ENCODE data around the gene NCAPG2.
"Not testable (repeated sequence)": the region's sequence is repeated elsewhere in the genome, so short reads cannot be mapped to it uniquely, and the experiment has no call there.

The NCAPG2 gene

DNA sequence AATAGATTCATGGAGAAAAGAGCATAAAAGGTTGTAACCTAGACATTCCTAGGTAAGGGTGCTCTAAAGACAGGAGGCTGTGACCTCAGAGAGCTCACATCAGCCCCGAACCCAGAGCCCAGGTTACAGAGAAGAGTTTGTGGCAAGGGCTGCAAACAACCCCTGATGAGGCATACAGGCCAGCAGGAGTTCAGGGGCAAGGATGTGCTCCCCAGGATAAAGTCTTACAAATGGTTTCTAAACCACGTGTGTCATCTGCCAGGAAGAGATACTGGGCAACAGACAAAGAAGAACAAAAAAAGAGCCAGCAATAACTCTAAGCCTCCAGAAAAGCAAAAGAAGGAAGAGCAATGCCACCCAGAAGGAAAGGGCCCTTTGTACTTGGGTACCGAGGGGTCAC lies 27.7 kb downstream of the NCAPG2 start:
- H3K9me3 ChIP-seq (ENCODE audit: control insufficient read depth, insufficient read depth, low read length), result no peaks in the 10 kb centered on the region
- H3K27ac ChIP-seq (ENCODE audit: low read length), result no peak overlapping the region
- peaks cover 35% of the 10 kb centered on the region for H3K36me3 ChIP-seq (ENCODE audit: control insufficient read depth, insufficient read depth, low read length)
- no peaks in the 10 kb centered on the region for H3K4me1 ChIP-seq (ENCODE audit: control insufficient read depth, insufficient read depth, low read length)
- no peak for DNase-seq (ENCODE audit: low read depth, low spot score)
- no peaks in the 10 kb centered on the region; the same call in 1 of the 2 replicates for H3K27me3 ChIP-seq (ENCODE audit: control insufficient read depth, insufficient read depth, low read length)
- no CpG with 5 or more reads among the region's 3 CpGs for WGBS (ENCODE audit: insufficient coverage, insufficient read length)
- no peak overlapping the region for H3K4me3 ChIP-seq (ENCODE audit: low read length)

DNA sequence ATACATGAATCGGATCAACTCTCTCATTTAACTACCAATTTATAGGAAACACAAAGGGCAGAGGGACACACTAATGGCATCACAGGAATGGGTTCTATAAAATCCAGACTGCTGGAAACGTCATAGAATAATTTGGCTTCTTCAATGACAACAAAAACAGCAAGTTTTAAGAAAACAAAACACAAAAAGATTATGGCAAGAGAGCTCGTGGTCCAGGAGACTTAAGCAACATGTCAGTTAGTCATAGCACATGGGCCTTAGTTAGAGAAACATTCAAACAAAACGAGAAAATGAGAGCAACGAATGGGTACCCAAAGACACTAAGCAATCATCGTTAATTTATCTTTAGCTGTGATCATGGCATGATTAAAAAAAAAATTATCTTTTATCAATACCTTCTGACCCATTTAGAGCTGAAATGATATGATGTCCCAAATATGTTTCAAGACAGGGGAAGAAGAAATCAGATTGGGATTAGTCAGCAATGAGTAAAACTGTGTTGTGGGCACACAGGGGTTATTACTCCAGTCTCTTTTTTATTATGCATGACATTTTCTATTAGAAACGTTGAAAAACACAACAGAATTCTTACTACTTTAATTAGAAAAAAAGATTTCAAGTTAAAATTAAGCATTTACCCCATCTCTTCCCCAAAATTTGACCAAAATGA lies 28.3 kb downstream of the NCAPG2 start:
- H3K4me3 ChIP-seq (ENCODE audit: low read length), result no peak overlapping the region
- no peaks in the 10 kb centered on the region; the same call in 1 of the 2 replicates for H3K27me3 ChIP-seq (ENCODE audit: control insufficient read depth, insufficient read depth, low read length)
- 100% methylated on average over 1 of the region's 7 CpGs for WGBS (ENCODE audit: insufficient coverage, insufficient read length)
- no peak for DNase-seq (ENCODE audit: low read depth, low spot score)
- no peaks in the 10 kb centered on the region for H3K9me3 ChIP-seq (ENCODE audit: control insufficient read depth, insufficient read depth, low read length)
- H3K27ac ChIP-seq (ENCODE audit: low read length), result no peak overlapping the region
- H3K4me1 ChIP-seq (ENCODE audit: control insufficient read depth, insufficient read depth, low read length), result no peaks in the 10 kb centered on the region
- H3K36me3 ChIP-seq (ENCODE audit: control insufficient read depth, insufficient read depth, low read length), result peaks cover 37% of the 10 kb centered on the region

DNA sequence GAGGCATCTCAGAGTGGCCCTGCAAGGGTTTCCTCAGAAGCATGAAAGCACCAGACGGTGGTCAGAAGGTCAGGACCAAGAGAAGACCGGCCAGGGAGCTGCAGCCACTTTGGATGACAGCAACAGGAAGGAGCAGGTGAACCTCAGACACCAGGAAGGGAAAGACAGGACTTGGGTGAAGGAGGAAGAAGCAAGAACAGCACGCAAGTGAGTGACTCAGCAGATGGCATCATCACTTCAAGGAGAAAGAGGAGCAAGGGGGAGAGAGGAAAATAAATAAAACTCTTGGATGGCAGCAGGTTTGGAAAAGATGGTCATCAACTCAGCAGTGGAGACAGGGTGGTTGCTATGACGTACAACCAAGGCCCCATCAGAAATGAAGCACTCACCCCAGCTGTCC lies 31.6 kb downstream of the NCAPG2 start:
- no peak for DNase-seq (ENCODE audit: low read depth, low spot score)
- no CpG with 5 or more reads among the region's 4 CpGs for WGBS (ENCODE audit: insufficient coverage, insufficient read length)
- Histone ChIP-seq H3K4me3 (ENCODE audit: low read length) (no peak overlapping the region), H3K27ac (ENCODE audit: low read length) (no peak overlapping the region), H3K36me3 (ENCODE audit: control insufficient read depth, insufficient read depth, low read length) (peaks cover 30% of the 10 kb centered on the region), H3K27me3 (ENCODE audit: control insufficient read depth, insufficient read depth, low read length) (no peaks in the 10 kb centered on the region; the same call in 1 of the 2 replicates), H3K4me1 (ENCODE audit: control insufficient read depth, insufficient read depth, low read length) (no peaks in the 10 kb centered on the region), H3K9me3 (ENCODE audit: control insufficient read depth, insufficient read depth, low read length) (no peaks in the 10 kb centered on the region)

DNA sequence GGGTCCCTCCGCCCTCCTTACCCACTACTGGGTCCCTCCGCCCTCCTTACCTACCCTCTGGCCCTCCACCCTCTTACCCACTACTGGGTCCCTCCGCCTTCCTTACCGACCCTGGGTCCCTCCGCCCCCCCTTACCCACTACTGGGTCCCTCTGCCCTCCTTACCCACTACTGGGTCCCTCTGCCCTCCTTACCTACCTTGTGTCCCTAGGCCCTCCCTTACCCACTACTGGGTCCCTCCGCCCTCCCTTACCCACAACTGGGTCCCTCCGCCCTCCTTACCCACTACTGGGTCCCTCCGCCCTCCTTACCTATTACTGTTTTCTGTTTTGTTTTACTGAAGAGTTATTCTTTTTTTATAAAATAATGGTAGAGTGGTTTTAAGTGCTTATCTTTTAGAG lies 36.5 kb downstream of the NCAPG2 start:
- H3K27me3 ChIP-seq (ENCODE audit: control insufficient read depth, insufficient read depth, low read length); H3K9me3 ChIP-seq (ENCODE audit: control insufficient read depth, insufficient read depth, low read length); H3K4me1 ChIP-seq (ENCODE audit: control insufficient read depth, insufficient read depth, low read length); DNase-seq (ENCODE audit: low read depth, low spot score); H3K27ac ChIP-seq (ENCODE audit: low read length); H3K4me3 ChIP-seq (ENCODE audit: low read length): not testable (repeated sequence)
- WGBS (ENCODE audit: insufficient coverage, insufficient read length), result no CpG with 5 or more reads among the region's 8 CpGs
- H3K36me3 ChIP-seq (ENCODE audit: control insufficient read depth, insufficient read depth, low read length), result peaks cover 23% of the 10 kb centered on the region; the same call in 1 of the 2 replicates

DNA sequence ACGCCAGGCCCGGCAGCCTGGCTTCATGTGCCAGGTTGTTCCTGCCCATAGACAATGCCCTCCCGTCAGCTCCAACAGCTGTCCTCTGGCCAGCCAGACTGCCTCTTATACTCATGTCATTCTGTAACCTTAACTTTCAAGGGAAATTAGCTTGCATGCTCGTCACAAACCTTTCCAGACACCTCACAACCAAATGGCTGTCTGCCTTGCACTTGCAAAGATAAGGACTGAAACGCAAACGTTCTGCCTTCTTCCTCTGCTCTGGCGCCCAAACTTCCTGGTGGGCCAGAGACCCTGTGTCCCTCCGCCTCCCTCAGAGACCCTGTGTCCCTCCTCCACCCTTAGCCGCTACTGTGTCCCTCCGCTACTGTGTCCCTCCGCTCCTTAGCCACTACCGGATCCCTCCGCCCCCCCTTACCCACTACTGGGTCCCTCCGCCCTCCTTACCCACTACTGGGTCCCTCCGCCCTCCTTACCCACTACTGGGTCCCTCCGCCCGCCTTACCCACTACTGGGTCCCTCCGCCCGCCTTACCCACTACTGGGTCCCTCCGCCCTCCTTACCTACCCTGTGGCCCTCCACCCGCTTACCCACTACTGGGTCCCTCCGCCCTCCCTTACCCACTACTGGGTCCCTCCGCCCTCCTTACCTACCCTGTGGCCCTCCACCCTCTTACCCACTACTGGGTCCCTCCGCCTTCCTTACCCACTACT lies 37.5 kb downstream of the NCAPG2 start:
- H3K27ac ChIP-seq (ENCODE audit: low read length); DNase-seq (ENCODE audit: low read depth, low spot score); H3K9me3 ChIP-seq (ENCODE audit: control insufficient read depth, insufficient read depth, low read length); H3K4me1 ChIP-seq (ENCODE audit: control insufficient read depth, insufficient read depth, low read length); H3K4me3 ChIP-seq (ENCODE audit: low read length); H3K27me3 ChIP-seq (ENCODE audit: control insufficient read depth, insufficient read depth, low read length): not testable (repeated sequence)
- H3K36me3 ChIP-seq (ENCODE audit: control insufficient read depth, insufficient read depth, low read length), result peaks cover 22% of the 10 kb centered on the region
- WGBS (ENCODE audit: insufficient coverage, insufficient read length), result no CpG with 5 or more reads among the region's 24 CpGs

DNA sequence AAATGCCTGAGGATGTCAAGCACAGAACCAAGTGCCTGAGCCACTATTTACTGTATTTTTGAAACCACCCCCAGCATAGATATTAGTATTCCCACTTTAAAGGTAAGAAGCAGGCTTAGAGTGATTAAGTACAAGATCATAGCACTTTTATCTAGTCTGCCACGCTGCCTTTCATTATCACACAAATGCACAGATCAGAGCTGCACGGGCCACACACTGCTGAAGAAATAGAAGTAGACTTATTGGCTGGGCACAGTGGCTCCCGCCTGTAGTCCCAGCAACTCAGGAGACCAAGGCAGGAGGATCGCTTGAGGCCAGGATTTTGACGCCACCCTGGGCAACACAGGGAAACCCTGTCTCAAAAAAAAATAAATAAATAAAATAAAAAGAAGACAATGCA lies 38.2 kb downstream of the NCAPG2 start:
- no CpG with 5 or more reads among the region's 5 CpGs for WGBS (ENCODE audit: insufficient coverage, insufficient read length)

DNA sequence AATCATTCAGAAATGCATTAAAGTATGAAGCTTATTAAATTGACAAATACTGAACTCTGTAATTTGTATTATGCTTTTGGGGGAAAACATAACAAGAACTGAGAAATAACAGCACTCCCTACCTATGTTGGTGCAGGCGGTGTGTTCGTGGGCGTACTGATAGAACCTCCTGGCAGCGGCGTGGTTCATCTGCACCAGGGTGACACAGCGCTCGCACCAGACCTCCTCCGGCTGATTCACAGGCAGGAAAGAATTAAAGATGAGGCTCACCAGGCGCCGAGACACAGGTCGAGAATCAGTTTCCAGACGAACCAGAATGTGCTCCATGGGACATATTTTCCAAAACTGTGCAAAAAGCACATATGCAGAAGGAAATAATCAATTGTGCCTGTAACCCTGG lies 40.2 kb downstream of the NCAPG2 start:
- H3K27me3 ChIP-seq (ENCODE audit: control insufficient read depth, insufficient read depth, low read length), result no peaks in the 10 kb centered on the region
- H3K27ac ChIP-seq (ENCODE audit: low read length), result no peak overlapping the region
- no CpG with 5 or more reads among the region's 12 CpGs for WGBS (ENCODE audit: insufficient coverage, insufficient read length)
- H3K4me1 ChIP-seq (ENCODE audit: control insufficient read depth, insufficient read depth, low read length), result no peaks in the 10 kb centered on the region
- H3K36me3 ChIP-seq (ENCODE audit: control insufficient read depth, insufficient read depth, low read length), result peaks cover 17% of the 10 kb centered on the region
- H3K4me3 ChIP-seq (ENCODE audit: low read length), result no peak overlapping the region
- H3K9me3 ChIP-seq (ENCODE audit: control insufficient read depth, insufficient read depth, low read length), result no peaks in the 10 kb centered on the region
- no peak for DNase-seq (ENCODE audit: low read depth, low spot score)

More for the DNA sequence above, 38.2 kb downstream of the NCAPG2 start:
- no peak overlapping the region for H3K27ac ChIP-seq (ENCODE audit: low read length)
- H3K4me1 ChIP-seq (ENCODE audit: control insufficient read depth, insufficient read depth, low read length), result no peaks in the 10 kb centered on the region
- peaks cover 21% of the 10 kb centered on the region for H3K36me3 ChIP-seq (ENCODE audit: control insufficient read depth, insufficient read depth, low read length)
- no peak overlapping the region for H3K4me3 ChIP-seq (ENCODE audit: low read length)
- no peaks in the 10 kb centered on the region for H3K27me3 ChIP-seq (ENCODE audit: control insufficient read depth, insufficient read depth, low read length)
- no peak for DNase-seq (ENCODE audit: low read depth, low spot score)
- H3K9me3 ChIP-seq (ENCODE audit: control insufficient read depth, insufficient read depth, low read length), result no peaks in the 10 kb centered on the region

DNA sequence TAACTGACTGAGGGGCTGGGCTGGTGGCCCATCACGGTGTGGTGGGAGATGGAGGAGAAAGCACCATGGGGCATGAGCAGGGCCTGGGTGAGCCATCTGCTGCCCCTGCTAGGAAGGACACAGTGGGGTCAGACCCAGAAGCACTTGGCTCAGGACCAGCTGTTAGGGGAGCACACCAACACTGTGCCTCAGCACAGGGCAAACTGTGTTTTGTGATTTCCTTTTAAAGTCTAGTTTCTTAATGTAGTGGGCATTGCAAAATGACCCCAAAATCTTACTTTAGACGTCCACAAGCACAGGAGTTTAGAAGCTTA lies 41.2 kb downstream of the NCAPG2 start:
- no CpG with 5 or more reads among the region's 2 CpGs for WGBS (ENCODE audit: insufficient coverage, insufficient read length)
- Histone ChIP-seq H3K4me1 (ENCODE audit: control insufficient read depth, insufficient read depth, low read length) (no peaks in the 10 kb centered on the region), H3K9me3 (ENCODE audit: control insufficient read depth, insufficient read depth, low read length) (no peaks in the 10 kb centered on the region), H3K27me3 (ENCODE audit: control insufficient read depth, insufficient read depth, low read length) (no peaks in the 10 kb centered on the region), H3K36me3 (ENCODE audit: control insufficient read depth, insufficient read depth, low read length) (peaks cover 17% of the 10 kb centered on the region), H3K27ac (ENCODE audit: low read length) (no peak overlapping the region), H3K4me3 (ENCODE audit: low read length) (no peak overlapping the region)
- no peak for DNase-seq (ENCODE audit: low read depth, low spot score)

DNA sequence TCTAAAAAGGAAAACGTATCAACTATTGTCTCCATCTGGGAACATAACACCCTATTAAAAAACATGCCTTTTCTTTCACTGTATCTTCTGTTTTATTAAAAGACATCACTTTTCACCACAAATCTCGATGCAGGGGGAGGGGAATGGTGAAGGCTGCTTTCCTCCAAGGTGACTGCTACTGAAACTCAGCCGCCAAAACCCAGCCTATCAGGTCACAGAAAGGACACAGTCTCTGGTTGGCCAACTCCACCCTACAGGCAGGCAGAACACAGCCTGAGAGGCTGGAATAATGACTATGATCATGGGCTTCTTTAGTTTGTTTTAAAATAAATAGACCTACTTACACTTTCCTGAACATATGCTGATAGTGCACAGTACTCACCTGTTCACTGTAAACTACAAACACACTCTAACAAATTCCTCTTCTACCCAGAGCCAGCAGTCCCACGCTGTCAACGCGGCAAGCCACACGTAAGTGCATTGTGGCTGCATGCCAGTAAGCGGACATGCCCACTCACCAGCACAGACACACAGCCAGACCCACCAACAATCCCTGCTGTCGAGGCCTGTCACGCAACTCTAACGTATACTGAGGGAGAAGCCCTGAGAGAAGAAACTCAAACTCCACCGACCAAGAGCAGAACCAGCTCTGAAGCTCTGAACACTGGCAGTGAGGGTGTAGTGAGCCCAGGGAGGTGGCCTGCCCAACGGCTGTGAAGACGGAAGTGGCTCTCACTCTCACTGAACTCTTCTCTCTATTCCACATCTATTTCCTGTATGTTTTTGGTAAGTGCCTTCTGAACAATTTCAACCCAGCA lies 41.8 kb downstream of the NCAPG2 start:
- DNase-seq (ENCODE audit: low read depth, low spot score), result no peak
- Histone ChIP-seq H3K9me3 (ENCODE audit: control insufficient read depth, insufficient read depth, low read length) (no peaks in the 10 kb centered on the region), H3K27me3 (ENCODE audit: control insufficient read depth, insufficient read depth, low read length) (no peaks in the 10 kb centered on the region), H3K4me3 (ENCODE audit: low read length) (no peak overlapping the region), H3K27ac (ENCODE audit: low read length) (no peak overlapping the region), H3K4me1 (ENCODE audit: control insufficient read depth, insufficient read depth, low read length) (no peaks in the 10 kb centered on the region), H3K36me3 (ENCODE audit: control insufficient read depth, insufficient read depth, low read length) (peaks cover 17% of the 10 kb centered on the region)
- no CpG with 5 or more reads among the region's 14 CpGs for WGBS (ENCODE audit: insufficient coverage, insufficient read length)

DNA sequence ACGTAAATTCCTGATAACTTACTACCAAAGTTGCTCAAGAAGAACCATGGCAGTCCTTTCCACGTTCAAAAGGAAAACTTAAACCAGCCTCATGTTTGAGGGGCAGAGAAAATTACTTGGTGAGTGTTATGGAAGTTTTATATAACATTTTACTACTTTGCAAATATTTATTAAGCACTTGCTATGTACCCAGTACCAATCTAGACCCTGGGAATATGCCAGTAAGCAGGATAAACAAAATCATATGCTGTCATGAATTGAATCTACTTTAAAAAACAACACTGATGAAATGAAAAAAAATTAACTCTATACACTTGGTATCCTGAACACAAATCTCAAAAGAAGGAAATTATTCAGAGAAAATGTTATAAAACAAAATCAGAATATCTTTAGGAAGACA lies 46.1 kb downstream of the NCAPG2 start:
- H3K27me3 ChIP-seq (ENCODE audit: control insufficient read depth, insufficient read depth, low read length), result no peaks in the 10 kb centered on the region
- DNase-seq (ENCODE audit: low read depth, low spot score), result no peak
- no peaks in the 10 kb centered on the region for H3K9me3 ChIP-seq (ENCODE audit: control insufficient read depth, insufficient read depth, low read length)
- H3K27ac ChIP-seq (ENCODE audit: low read length), result no peak overlapping the region
- peaks cover 34% of the 10 kb centered on the region for H3K36me3 ChIP-seq (ENCODE audit: control insufficient read depth, insufficient read depth, low read length)
- WGBS (ENCODE audit: insufficient coverage, insufficient read length), result no CpG with 5 or more reads among the region's 2 CpGs
- H3K4me1 ChIP-seq (ENCODE audit: control insufficient read depth, insufficient read depth, low read length), result no peaks in the 10 kb centered on the region
- no peak overlapping the region for H3K4me3 ChIP-seq (ENCODE audit: low read length)

All from iPS DF 6.9 (cell line).